HT-29 (cell line): ENCODE results near the gene CACNG3. TPM values are rescaled to one million over a fixed set of nuclear protein-coding genes. Genes with fewer than 3 reads are reported as not detected.
"Not testable (repeated sequence)": the region's sequence is repeated elsewhere in the genome, so short reads cannot be mapped to it uniquely, and the experiment has no call there.

Source experiments
- DNase-seq: peaks from one replicate; pipeline ENCODE4 v3.0.0-alpha.2; 2015; ENCODE audit warnings: low spot score
- total RNA-seq: library from RNA; depleted of rRNA; stranded (reverse); fragments of >200 nt; shearing (Covaris generic); gene quantifications from 2 replicates; pipeline ENCODE4 v1.2.3, GENCODE V29; 2014

CACNG3 gene
- total RNA-seq, 1 experiment from 2014 or later, result not detected

- no peak for DNase-seq
These were observed 76.0 kb downstream of the CACNG3 start for GRCh38 chr16:24332178-24332577.

DNA sequence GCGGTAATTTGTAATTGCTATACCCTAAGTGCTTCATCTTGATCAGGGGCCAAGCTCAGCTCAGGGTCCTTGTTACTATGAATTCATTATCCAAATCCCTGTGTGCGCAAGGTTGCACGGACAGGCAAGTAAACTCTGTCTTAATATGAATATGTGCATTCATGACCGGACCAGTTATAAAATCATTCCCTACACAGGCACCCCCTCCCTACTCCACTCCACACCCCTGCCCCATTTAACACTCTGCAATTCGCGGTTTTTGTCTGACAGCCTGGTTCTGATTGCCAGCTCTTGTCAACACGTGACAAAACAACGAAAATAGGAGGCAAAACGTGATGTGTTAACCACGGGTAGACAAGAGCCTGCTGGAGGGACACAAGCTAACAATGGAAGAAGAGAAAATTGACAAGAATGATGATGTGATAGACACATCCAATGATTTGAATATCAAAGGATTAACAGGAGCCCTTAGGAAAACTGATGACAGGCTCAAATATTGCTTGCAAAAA lies 76.5 kb downstream of the CACNG3 start:
- no peak for DNase-seq

DNA sequence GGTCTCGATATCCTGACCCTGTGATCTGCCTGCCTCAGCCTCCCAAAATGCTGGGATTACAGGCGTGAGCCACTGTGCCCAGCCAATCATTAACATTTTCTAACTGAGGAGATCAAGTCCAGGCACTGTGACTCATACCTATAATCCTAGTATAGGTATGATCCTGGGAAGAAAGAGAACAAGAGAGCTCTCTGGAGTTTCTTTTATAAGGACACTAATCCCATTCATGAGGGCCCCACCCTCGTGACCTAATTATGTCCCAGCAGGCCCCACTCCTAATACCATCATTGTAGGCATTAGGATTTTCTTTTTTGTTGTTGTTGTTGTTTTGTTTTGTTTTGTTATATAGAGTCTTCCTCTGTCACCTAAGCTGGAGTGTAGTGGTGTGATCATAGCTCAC lies 80.4 kb downstream of the CACNG3 start:
- no peak for DNase-seq

- DNase-seq, result no peak
These were observed 80.9 kb downstream of the CACNG3 start for GRCh38 chr16:24337013-24337412.

DNA sequence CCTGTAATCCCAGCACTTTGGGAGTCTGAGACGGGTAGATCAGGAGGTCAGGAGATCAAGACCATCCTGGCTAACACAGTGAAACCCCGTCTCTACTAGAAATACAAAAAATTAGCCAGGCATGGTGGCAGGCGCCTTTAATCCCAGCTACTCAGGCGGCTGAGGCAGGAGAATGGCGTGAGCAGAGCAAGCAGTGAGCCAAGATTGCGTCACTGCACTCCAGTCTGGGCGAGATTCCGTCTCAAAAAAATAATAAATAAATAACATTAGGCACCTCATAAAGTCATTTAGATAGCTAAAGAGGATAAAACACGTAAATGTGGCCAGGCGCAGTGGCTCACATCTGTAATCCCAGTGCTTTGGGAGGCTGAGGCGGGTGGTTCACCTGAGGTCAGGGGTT lies 87.7 kb downstream of the CACNG3 start:
- not testable (repeated sequence) for DNase-seq

DNA sequence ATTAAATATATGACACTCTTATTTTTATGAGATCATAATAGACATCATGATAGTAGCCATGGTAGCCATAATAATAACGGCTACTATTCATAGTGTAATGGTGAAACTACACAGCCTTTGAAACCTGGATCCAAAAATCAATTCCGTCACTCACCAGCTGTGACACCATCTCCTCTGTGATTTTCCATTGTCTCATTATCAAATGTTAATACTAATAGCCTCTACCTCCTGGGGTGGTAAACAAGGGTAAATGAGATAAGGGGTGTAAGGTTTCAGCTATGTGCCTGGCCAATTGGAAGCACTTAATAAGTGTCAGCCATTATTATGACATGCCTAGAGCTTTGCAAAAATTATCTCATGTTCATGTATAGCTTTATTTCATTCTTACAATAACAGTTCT lies 88.6 kb downstream of the CACNG3 start:
- no peak for DNase-seq

DNA sequence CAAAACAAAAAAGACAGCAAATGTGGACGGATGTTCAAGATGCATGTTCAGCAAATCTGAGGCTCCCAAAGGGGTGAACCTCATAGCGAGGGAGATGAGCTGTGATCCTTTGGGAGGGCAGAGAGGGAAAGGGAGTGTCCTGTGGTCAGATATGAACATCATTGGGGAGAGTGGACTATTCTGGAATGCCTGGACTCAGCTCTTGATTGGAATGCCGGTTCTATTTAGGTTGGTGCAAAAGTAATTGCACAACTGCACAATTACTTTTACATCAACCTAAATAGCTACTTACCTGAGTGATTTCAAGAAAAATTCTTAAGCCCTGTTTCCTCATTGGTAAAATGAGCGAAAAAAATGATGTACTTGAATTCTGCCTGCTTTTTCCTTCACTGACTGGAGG lies 89.6 kb downstream of the CACNG3 start:
- no peak for DNase-seq

DNA sequence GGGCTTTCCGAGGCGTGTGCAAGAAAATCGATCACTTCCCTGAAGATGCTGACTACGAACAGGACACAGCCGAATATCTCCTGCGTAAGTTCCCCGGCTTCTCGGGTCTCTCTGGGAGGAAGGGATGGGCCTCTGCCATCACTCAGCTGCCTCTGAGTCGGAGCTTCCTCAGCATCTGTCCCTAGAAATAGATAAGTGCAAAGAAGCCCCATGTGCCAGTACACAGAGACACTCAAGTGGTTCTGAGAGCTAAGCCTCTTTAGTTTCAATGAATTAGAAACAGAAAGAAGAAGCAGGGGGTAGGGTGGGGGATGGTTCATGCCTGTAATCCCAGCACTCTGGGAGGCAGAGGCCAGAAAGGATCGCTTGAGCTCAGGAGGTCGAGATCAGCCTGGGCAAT lies 90.6 kb downstream of the CACNG3 start:
- no peak for DNase-seq

DNA sequence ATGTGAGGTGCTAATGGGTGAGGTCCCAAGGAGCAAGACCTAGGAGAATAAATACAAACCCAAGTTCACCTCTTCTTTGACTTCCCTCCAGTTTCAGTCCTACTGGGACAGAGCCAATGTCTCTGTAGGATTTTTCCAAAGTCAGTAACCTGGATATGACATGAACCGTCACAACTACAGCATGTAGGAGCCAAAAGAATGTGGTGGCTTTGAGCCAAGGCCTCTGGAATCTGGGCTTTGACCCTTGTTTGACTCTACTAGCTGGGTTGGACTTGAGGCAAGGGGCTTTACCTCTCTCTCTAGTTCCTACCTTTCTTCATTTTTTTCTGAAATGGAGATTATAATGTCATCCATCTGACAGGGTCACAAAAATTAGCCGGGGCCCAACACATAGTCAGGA lies 91.4 kb downstream of the CACNG3 start:
- no peak for DNase-seq

GRCh38 chr16:24348545-24349290 lies 92.6 kb downstream of the CACNG3 start:
- DNase-seq, result no peak

GRCh38 chr16:24349320-24349719 lies 93.2 kb downstream of the CACNG3 start:
- no peak for DNase-seq

- DNase-seq, result no peak
These were observed 96.6 kb downstream of the CACNG3 start for GRCh38 chr16:24352746-24353145.

- DNase-seq, result no peak
These were observed 97.5 kb downstream of the CACNG3 start for GRCh38 chr16:24353622-24354021.

DNA sequence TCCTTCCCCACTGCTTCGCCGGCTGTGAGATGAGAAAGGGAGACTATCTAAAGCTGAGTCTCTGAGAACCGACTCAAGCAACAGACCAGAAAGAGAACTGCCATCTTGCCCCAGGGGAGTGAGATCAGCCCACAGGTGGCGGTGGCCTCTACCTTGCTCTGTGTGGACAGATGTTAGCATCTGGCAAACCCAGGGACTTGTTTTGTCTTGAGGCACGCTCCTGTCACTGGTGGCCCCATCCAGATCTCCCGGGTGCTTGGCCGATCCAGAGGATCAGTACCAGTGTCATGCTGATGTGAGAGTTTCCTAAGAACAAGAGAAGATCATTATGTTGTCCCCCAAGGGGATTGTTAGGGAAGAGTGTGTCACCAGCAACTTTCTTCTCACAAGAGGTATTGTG lies 101.4 kb downstream of the CACNG3 start:
- no peak for DNase-seq

- no peak for DNase-seq
These were observed 102.0 kb downstream of the CACNG3 start for GRCh38 chr16:24358117-24358516.

DNA sequence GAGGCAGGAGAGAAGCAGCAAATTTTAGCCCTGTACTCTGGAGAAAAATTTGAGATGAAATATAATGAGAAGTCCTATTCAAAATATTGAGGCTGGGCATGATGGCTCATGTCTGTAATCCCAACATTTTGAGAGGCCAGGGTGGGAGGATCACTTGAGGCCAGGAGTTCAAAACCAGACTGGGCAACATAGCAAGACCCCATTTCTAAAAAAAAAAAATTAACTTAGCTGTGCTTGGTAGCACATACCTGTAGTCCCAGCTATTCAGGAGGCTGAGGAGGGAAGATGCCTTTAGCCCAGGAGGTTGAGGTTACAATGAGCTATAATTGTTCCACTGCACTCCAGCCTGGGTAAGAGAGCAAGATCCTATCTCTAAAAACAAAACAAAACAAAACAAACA lies 103.4 kb downstream of the CACNG3 start:
- DNase-seq, result no peak

GRCh38 chr16:24360936-24361335 lies 104.8 kb downstream of the CACNG3 start:
- no peak for DNase-seq

- no peak for DNase-seq
These were observed 108.5 kb downstream of the CACNG3 start for GRCh38 chr16:24364596-24364995.

DNA sequence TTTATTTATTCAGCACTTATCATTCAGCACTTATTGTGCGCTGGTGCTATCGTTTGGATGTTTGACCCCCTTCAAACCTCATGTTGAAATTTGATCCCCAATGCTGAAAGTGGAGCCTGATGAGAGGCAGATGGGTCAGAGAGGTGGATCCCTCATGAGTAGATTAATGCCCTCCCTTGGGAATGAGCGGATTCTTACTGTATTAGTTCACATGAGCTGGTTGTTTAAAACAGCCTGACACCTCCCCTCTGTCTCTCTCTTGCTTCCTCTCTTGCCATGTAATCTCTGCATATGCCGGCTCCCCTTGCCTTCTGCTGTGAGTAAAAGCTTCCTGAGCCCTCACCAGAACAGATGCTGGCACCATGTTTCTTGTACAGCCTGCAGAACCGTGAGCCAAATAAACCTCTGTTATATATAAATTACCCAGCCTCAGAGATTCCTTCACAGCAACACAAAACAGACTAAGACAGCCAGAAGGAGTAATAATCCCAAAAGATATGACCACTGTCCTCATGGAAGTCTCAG lies 111.1 kb downstream of the CACNG3 start:
- DNase-seq, result no peak

DNA sequence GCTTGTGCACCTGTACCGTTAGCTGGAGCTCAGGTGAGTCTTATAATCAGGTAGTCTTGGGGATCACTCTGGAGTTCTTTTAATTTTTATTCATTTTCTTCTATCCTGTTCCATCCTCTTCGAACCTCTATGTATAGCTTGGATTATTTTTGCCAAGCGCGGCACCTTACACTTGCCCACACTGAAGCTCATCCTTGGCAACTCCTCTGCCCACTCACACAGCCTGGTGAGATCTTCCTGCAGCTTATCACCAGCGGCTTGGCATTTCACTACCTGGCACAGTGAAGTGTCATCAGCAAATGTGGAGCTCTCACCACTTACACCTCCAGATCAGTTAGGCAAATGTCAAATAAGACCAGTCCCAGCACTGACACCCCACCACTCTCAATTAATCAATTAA lies 116.7 kb downstream of the CACNG3 start:
- DNase-seq, result no peak

DNA sequence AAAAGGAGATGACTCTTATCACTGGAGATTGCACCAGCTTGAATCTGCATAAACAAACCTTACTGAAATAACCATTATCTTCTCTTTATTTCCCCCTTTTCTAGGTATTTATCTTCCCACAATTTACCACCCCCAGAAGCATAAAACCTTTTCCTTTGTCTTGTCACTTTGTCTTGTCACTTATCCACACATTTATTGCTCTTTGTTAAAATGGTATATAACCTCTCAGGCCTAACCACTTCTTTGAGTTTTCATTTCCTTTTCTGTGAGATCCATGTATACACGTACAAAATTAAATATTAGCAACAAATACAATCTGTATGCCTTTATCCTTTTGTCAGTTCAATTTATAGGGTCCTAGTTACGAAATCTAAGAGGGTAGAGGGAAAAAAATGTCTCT lies 122.9 kb downstream of the CACNG3 start:
- no peak for DNase-seq

DNA sequence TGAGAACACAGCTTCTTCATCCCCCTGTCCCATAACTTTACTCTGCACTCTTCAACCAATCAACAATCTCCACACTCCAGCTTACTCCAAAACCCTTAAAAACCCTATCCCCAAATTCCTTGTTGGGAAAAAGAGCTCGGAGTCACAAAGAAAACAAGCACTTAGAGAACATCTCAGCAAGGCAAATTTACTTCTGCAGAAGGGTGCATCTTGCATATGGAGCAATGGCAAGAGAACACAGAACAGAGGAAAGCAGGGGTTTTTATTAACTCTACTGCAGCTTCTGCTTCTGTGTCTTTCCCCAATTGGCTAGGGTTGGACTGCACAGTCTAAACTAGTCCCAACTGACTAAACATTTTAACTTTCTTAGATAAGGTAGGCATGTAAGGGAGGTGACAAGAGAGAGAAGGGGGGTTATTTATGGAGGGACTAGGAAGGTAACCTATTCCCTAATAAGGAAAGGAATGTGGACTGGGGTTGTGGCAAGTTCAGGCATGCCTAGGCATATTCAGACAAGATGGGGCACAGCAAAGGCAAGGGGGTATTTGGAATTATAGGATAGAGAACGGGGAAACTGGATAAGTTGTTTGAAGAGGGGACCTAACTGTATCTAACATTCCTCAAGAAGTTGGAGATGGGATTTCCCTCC lies 125.5 kb downstream of the CACNG3 start:
- DNase-seq, result no peak
